Globus pallidus (tissue), 1 donor: ENCODE results near the gene PSMB4.
A peak's percentile ranks its signal among the peaks of the same experiment; 100 is the strongest.
"Not testable (repeated sequence)": the region's sequence is repeated elsewhere in the genome, so short reads cannot be mapped to it uniquely, and the experiment has no call there.

ENCODE experiments used
- DNase-seq: peaks from one replicate; pipeline ENCODE4 v3.0.0-alpha.2; 2015; ENCODE audit warnings: low spot score

The PSMB4 gene

GRCh38 chr1:151390221-151391078, 8.9 kb upstream of the PSMB4 start:
- DNase-seq, result not testable (repeated sequence)

DNA sequence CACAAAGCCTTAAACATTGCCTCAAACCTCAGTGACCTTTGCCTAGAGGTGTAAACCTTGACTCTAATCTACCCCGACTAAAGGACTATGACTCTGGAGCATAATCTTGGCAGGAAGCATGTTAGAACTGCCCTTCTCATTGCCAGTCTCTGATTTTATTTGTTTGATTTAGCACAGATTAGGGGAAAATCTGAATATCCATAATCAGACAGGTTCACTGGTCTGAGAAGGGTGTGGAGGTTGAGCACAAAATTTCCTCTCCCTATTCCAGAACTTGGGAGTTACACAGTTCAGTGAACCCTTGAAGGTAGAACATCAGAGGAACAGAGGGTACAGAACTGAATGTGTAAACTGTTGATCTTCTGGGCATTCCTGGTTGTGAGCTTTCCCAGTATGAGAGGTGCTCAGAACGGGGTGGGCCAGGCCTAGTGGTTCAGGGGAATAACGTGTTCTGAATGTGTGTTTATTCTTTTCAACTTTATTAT, 8.3 kb upstream of the PSMB4 start:
- no peak for DNase-seq

DNA sequence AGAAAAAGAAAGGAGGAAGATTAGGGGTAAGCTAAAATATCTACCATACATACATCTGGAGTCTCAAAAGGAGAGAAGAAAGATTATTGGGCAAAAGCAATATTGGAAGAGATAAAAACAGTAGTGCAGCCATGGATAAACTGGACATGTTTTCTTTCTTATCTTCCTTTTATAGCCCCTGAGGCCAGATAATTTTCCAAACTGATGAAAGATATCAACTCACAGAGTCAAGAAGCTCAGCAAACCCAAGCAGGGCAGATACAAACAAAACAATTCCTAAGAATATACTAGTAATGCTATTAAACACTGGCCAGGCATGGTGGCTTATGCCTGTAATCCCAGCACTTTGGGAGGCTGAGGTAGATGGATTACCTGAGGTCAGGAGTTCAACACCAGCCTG, 5.8 kb upstream of the PSMB4 start:
- DNase-seq, result no peak

- DNase-seq, result not testable (repeated sequence)
Observed at GRCh38 chr1:151396265-151396664, 3.1 kb upstream of the PSMB4 start.

DNA sequence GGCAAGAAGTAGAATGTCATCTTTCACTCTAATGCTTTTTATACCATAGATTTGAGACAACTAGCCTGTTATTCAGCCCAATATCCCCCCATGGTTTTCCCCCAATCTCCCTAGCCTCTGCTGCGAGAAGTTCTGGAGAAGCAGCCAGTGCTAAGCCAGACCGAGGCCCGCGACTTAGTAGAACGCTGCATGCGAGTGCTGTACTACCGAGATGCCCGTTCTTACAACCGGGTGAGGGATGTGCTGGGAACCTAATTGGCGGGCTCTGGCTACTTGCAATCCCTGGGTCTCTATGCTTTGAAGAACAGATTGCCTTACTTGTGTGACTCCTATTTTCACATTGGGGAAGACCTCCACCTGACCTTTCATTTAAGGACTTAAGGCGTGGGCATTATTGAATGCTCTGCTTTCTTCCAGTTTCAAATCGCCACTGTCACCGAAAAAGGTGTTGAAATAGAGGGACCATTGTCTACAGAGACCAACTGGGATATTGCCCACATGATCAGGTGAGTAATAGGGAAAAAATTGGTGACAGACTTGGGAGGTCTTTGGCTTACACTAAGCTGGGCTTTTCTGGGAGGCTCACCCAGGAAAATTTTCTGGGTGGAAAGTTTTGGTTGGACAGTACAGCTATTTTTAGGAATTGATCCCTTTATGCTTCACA, 1.9 kb downstream of the PSMB4 start:
- DNase-seq, result no peak

- no peak for DNase-seq
Observed at GRCh38 chr1:151401860-151402259, 2.5 kb downstream of the PSMB4 start.

- DNase-seq, result no peak
Observed at GRCh38 chr1:151402764-151403163, 3.4 kb downstream of the PSMB4 start.

DNA sequence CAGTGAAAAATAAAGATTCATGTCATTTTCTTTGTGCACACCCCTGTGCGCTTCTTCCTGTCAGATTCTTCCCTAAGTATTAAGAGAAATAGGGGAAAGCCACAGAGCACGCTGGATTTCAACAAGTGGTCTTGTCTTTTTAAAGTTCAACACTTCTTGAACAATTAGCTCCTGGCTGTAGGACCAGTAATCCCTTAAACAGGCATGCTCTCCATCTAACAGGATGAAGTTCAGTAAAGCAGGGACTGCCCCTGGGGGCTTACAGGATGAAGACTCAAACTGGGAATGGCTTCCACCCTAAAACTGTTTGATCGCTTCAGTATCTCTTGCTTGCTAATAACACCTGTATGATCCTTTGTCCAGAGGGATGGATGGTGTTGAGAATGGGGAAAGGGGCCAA, 4.2 kb downstream of the PSMB4 start:
- no peak for DNase-seq

GRCh38 chr1:151405187-151405951, 6.0 kb downstream of the PSMB4 start:
- DNase-seq, result no peak

- DNase-seq, result peak; percentile 40
Observed at GRCh38 chr1:151406176-151406575, 6.8 kb downstream of the PSMB4 start.

DNA sequence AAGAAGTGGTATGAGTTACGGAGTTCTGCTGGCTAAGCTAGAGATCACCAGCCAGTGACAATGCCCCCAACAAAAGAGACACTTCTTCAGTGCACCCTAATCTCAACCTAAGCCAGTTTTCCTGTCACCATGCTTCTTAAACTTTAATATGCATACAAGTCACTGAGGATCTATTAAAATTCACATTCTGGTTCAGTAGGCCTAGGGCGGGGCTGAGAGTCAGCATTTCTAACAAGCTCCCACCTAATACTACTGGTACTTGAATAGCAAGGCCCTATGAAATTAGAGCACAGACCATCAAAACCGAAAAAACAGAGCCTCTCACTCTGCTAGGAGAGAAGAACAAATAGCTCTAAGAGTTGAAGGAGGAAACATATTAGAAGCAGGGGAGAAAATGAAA, 7.9 kb downstream of the PSMB4 start:
- no peak for DNase-seq

GRCh38 chr1:151408891-151409290, 9.5 kb downstream of the PSMB4 start:
- DNase-seq, result no peak

DNA sequence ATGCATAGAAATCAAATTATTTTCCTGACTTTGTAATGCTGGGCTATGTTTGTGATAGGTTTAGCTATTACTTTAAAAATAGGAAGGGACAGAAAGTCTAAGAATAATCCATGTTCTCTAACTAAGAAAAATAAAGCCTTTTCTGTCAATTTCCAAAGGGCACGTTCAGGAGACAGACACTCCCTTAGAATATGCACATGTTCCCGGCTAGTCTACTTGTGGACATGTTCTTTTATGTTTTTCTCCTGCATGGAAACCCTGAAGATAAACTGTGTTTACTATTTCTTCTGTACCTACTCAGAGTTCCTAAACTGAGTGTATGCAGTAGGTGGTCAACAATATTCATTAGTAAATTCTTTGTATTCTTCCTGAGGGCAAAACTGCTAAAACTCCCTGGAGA, 12.5 kb downstream of the PSMB4 start:
- DNase-seq, result no peak

GRCh38 chr1:151416231-151416630, 16.9 kb downstream of the PSMB4 start:
- DNase-seq, result no peak

DNA sequence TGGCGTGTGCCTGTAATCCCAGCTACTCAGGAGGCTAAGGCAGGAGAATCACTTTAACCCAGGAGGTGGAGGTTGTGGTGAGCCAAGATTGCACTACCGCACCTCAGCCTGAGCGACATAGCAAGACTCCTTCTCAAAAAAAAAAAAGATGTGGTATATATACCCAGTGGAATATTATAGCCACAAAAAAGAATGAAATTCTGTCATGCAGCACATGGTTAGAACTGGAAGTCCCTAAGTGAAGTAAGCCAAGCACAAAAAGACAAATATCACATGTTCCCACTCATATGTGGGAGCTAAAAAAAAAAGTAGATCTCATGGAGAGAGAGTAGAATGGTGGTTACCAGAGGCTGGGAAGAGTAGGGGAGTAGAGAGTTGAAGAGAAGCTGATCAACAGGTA, 18.7 kb downstream of the PSMB4 start:
- DNase-seq, result no peak

- no peak for DNase-seq
Observed at GRCh38 chr1:151419819-151420218, 20.4 kb downstream of the PSMB4 start.

- DNase-seq, result no peak
Observed at GRCh38 chr1:151425103-151425502, 25.7 kb downstream of the PSMB4 start.

DNA sequence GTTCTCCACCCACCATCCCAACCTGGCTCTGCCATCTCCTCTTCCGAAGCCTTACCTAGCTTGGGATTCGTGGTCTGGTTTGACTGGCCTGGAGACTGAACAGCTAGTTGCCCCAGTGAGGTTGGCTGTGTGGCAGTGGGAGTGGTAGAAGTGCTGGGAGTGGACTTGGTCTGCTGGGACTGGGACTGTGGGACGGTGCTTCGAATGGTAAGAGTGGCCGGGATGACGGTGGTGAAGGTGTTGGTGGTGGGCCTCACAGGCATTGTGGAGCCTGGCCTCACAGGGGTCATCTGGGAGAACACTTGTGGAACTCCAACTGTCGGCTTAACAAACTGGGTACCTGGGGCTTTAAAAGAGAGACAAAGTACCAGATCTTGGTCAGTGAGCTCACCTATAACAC, 28.7 kb downstream of the PSMB4 start:
- no peak for DNase-seq

DNA sequence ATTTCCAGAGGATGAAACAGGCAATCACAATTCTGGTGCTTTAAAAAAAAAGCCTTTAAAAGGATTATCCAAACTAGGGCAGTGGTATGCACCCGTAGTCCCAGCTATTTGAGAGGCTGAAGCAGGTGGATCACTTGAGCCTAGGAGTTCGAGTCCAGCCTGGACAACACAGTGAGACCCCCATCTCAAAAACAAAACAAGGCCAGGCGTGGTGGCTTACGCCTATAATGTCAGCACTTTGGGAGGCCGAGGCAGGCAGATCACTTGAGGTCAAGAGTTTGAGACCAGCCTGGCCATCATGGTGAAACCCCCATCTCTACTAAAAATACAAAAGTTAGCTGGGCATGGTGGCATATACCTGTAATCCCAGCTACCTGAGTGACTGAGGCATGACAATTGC, 34.5 kb downstream of the PSMB4 start:
- not testable (repeated sequence) for DNase-seq

DNA sequence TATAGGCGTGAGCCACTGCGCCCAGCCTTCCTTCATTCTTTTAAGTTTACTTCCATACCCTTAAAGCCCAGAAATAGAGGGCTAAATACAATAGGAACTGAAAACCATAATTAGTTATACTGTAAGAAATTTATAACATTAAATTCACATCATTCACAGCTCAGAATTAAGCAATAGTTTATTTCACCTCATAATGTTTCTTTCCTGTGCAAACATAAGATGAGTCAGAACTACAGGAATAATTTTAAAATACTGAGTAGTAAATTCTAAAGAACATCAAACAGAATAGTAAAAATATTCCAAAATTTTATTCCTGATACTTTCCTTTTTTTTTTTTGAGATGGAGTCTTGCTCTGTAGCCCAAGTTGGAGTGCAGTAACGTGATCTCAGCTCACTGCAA, 35.8 kb downstream of the PSMB4 start:
- DNase-seq, result no peak

DNA sequence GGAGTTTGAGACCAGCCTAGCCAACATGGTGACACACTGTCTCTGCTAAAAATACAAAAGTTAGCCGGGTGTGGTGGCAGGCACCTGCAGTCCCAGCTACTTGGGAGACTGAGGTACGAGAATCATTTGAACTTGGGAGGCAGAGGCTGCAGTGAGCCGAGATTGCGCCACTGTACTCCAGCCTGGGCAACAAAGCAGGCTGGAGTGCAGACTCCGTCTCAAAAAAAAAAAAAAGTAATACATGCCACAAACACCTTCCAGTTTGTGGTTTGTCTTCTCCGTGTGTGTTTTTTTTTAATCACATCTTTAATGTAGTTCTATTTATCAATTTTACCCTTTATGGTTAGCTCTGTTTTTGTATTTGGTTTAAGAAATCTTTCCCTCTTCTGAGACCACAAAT, 37.6 kb downstream of the PSMB4 start:
- DNase-seq, result no peak

GRCh38 chr1:151437396-151437795, 38.0 kb downstream of the PSMB4 start:
- DNase-seq, result not testable (repeated sequence)
